Activated CD8-positive, alpha-beta T cell treated with anti-CD3 and anti-CD28 coated beads for 36 hours (primary cell): ENCODE measurements around the gene UPB1. TPM values are rescaled to one million over a fixed set of nuclear protein-coding genes. Genes with fewer than 3 reads are reported as not detected.

Experiments used
- ATAC-seq: fragments of 200-7000 bp; cut with Tn5 transposase; one replicate; pipeline ENCODE4 v1.10.0; 2021; ENCODE audit warnings: mild to moderate bottlenecking, moderate library complexity
- CTCF ChIA-PET: fragments of 350-600 bp; sonication (Branson Sonifier 250); formaldehyde crosslinking; loops from one replicate; lab custom pipeline; 2021; ENCODE audit warnings: antibody characterized with exemption; lab: Charles Lee
- POLR2A ChIA-PET: fragments of 350-600 bp; sonication (Branson Sonifier 250); formaldehyde crosslinking; loops from one replicate; lab custom pipeline; 2021; ENCODE audit warnings: antibody characterized with exemption; lab: Charles Lee
- DNase-seq: peaks from one replicate; pipeline ENCODE4 v3.0.0-alpha.2; 2020
- H3K27ac Mint-ChIP-seq: one replicate; pipeline ENCODE4 v1.8.0; 2021; ENCODE audit warnings: mild to moderate bottlenecking, mixed read lengths
- H3K27me3 Mint-ChIP-seq: one replicate; pipeline ENCODE4 v1.8.0; 2021; ENCODE audit warnings: mixed read lengths
- H3K36me3 Mint-ChIP-seq: one replicate; pipeline ENCODE4 v1.8.0; 2021; ENCODE audit warnings: low read depth, mixed read lengths
- H3K4me1 Mint-ChIP-seq: one replicate; pipeline ENCODE4 v1.8.0; 2021; ENCODE audit warnings: low read depth, mixed read lengths
- H3K4me3 Mint-ChIP-seq: one replicate; pipeline ENCODE4 v1.8.0; 2021; ENCODE audit warnings: mild to moderate bottlenecking, moderate library complexity, mixed read lengths
- H3K9me3 Mint-ChIP-seq: one replicate; pipeline ENCODE4 v1.8.0; 2021; ENCODE audit warnings: mixed read lengths
- intact Hi-C: fragments of 100-400 bp; cut with micrococcal nuclease; formaldehyde crosslinking; loops from one replicate; pipeline ENCODE4 v1.10.0; 2022
- total RNA-seq, 2 experiments: library from RNA; stranded (reverse); gene quantifications; one replicate each; pipeline ENCODE4 v1.2.3, GENCODE V29; 2021
- TF ChIP-seq, protein P1 (sequence below): fragments of 200-600 bp; IDR thresholded peaks from one replicate; pipeline ENCODE4 v1.8.0; 2022; ENCODE audit warnings: antibody characterized with exemption, mild to moderate bottlenecking

The UPB1 gene
- total RNA-seq, 2 experiments from 2014 or later: 0.16 to 0.49 TPM

DNA sequence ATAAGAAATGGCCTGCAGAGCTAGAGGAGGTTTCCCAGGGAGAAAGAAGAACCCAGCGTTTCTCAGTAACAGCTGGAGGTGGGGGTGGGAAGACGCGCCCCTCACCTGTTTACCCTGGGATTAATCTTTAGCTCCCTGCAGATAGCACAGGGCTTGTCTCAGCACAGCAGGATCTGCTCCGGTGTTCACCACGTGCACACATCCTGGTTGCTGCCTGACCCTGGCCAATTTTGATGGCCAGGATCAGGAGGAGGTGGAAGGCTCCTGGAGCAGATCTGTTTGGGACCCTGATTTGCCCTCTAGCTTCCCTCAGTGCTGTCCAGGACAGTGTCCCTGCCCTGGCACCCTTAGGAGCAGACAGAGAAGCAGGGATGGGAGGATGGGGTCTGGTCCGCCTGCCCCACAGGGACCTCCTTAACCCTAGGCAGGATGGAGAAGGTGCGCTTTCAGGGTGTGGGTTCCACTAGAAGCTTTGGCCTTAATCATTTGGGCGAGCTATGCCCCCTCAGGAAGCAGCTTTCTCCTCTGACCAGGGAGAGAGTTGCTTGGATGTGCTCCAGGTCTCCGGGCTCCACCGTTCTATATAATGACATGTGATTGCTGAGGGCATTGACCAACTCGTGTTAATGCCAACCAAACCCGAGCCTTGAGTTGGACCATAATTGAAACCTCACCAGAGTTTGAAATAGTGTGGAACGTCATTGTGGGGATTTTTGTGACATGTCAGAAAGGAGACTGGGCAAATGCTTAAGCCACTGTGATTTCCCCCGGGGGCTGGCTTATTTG, 19.3 kb downstream of the UPB1 start:
- H3K9me3 Mint-ChIP-seq: no peaks in the 10 kb centered on the region

DNA sequence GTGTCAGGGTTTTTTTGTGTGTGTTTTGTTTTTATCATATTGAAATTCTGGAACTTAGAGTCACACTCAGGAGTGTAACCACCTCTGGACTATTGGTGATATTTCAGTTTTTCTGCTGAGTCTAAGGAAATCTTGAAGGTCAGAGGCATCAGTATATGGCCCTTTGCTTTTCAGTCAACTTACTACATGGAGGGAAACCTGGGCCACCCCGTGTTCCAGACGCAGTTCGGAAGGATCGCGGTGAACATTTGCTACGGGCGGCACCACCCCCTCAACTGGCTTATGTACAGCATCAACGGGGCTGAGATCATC, 19.9 kb downstream of the UPB1 start:
- Mint-ChIP-seq H3K4me1 (peaks cover 8% of the 10 kb centered on the region), H3K4me3 (no peak overlapping the region), H3K27me3 (no peaks in the 10 kb centered on the region), H3K9me3 (no peaks in the 10 kb centered on the region), H3K36me3 (no peaks in the 10 kb centered on the region), H3K27ac (no peak overlapping the region)
- TF ChIP-seq, protein P1, sequence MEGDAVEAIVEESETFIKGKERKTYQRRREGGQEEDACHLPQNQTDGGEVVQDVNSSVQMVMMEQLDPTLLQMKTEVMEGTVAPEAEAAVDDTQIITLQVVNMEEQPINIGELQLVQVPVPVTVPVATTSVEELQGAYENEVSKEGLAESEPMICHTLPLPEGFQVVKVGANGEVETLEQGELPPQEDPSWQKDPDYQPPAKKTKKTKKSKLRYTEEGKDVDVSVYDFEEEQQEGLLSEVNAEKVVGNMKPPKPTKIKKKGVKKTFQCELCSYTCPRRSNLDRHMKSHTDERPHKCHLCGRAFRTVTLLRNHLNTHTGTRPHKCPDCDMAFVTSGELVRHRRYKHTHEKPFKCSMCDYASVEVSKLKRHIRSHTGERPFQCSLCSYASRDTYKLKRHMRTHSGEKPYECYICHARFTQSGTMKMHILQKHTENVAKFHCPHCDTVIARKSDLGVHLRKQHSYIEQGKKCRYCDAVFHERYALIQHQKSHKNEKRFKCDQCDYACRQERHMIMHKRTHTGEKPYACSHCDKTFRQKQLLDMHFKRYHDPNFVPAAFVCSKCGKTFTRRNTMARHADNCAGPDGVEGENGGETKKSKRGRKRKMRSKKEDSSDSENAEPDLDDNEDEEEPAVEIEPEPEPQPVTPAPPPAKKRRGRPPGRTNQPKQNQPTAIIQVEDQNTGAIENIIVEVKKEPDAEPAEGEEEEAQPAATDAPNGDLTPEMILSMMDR: no peak
- ChIA-PET CTCF (interaction anchor here (0.7 kb wide), 1 partner anchor 9 kb away, joined by 3 read pairs; no protein-coding TSS in a partner anchor), POLR2A (no interaction called here)
- intact Hi-C loops: no loop called here
- ATAC-seq (no peak), DNase-seq (no peak)

More for the DNA sequence above, 19.3 kb downstream of the UPB1 start:
- ChIA-PET POLR2A (interaction anchor here (0.7 kb wide), 1 partner anchor 94 kb away, joined by 3 read pairs; no protein-coding TSS in a partner anchor), CTCF (interaction anchor here (0.7 kb wide), 1 partner anchor 9 kb away, joined by 3 read pairs; no protein-coding TSS in a partner anchor)
- Mint-ChIP-seq H3K4me1 (peaks cover 8% of the 10 kb centered on the region), H3K27ac (no peak overlapping the region), H3K27me3 (no peaks in the 10 kb centered on the region), H3K36me3 (no peaks in the 10 kb centered on the region), H3K4me3 (no peak overlapping the region)
- intact Hi-C loops: no loop called here
- ATAC-seq: no peak
- no peak for DNase-seq
- TF ChIP-seq, protein P1: no peak

DNA sequence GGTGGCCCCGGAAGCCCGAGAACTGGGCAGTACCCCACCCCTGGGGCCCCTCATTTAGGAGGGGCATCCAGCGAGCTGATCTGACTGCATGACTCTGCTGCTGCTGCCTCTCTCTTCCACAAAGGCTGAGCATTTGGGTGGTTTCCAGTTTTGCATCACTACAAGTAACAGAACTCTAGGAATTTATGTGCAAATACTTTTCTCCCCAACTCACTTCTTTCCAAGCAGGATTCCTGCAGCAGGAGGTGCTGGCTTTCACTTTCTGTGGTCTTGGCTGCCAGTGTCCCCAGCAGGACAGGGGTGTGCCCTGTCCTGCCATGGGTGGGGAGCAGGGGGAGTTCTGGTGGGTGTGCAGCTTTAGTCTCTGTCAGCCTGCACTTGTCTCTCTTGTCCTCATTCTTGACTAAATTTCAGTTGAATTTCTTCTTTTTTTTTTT, 21.2 kb downstream of the UPB1 start:
- Mint-ChIP-seq H3K4me3 (no peak overlapping the region), H3K9me3 (no peaks in the 10 kb centered on the region), H3K27me3 (no peaks in the 10 kb centered on the region), H3K4me1 (peaks cover 5% of the 10 kb centered on the region), H3K27ac (no peak overlapping the region), H3K36me3 (no peaks in the 10 kb centered on the region)
- no peak for DNase-seq
- no peak for ATAC-seq
- intact Hi-C loops: no loop called here
- TF ChIP-seq, protein P1: no peak
- POLR2A ChIA-PET: no interaction called here
- CTCF ChIA-PET: no interaction called here

DNA sequence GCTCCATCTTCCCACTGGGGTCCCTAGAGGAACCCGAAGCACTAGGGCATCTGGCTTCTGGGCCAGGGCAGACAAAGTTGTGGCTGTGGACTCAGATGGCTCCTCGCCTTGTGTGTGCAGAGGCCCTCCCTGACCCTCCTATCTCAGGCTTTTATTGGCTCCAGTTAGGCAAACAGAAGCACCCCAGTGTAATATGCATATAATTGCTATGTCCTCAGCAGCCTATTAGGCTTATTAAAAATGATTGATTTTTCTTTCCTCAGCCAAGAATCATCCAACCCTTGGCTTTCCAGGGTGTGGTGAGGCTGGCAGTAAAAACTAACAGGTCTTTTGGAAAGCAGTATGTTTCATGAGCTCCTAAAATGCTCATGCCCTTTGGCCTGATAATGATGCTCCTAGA, 22.3 kb downstream of the UPB1 start:
- Mint-ChIP-seq H3K27me3 (no peaks in the 10 kb centered on the region), H3K4me1 (peaks cover 4% of the 10 kb centered on the region), H3K9me3 (no peaks in the 10 kb centered on the region), H3K4me3 (no peak overlapping the region), H3K36me3 (no peaks in the 10 kb centered on the region), H3K27ac (no peak overlapping the region)
- intact Hi-C loops: no loop called here
- ATAC-seq (no peak), DNase-seq (no peak)
- TF ChIP-seq, protein P1: no peak
- ChIA-PET POLR2A (no interaction called here), CTCF (interaction anchor here (0.7 to 1.5 kb wide), 2 partner anchors 15 to 18 kb away, joined by 3 to 4 read pairs; no protein-coding TSS in a partner anchor)

DNA sequence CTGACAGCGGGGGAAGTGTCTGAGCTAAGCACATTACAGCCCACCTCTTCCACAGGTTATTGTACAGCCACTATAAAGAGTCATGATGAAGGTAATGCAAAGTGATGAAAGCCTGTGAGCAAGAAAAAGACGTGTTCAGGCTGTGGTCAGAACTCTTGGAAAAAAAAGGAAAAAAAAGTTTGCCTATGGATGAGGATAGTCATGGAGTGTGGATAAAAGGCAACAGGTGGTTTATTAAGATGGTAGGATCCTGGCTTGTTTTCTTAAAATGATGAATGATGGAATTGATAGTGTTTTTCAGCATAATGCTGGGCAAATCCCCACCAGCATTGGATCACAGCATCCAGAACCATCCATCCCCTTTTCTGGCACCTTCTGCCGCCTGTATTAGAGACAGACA, 23.1 kb downstream of the UPB1 start:
- intact Hi-C loops: no loop called here
- Mint-ChIP-seq H3K9me3 (no peaks in the 10 kb centered on the region), H3K27ac (no peak overlapping the region), H3K4me1 (peaks cover 4% of the 10 kb centered on the region), H3K4me3 (no peak overlapping the region), H3K27me3 (no peaks in the 10 kb centered on the region), H3K36me3 (no peaks in the 10 kb centered on the region)
- ChIA-PET CTCF (interaction anchor here (0.7 to 1.5 kb wide), 2 partner anchors 16 to 17 kb away, joined by 3 to 4 read pairs; no protein-coding TSS in a partner anchor), POLR2A (no interaction called here)
- DNase-seq (no peak), ATAC-seq (no peak)
- TF ChIP-seq, protein P1: no peak
